HUES64 (cell line): ENCODE measurements around the gene MSMP.
A peak's percentile ranks its signal among the peaks of the same experiment; 100 is the strongest.

Experiments used
- H3K27ac ChIP-seq: 2 replicates; pipeline ENCODE4 v1.7.0; 2013; ENCODE audit warnings: low read depth, low read length, inconsistent platforms
- H3K27me3 ChIP-seq: 2 replicates; pipeline ENCODE4 v1.6.1; 2013; ENCODE audit warnings: mild to moderate bottlenecking, low read length; ENCODE audit not compliant: insufficient read depth
- H3K36me3 ChIP-seq: 2 replicates; pipeline ENCODE4 v1.6.1; 2013; ENCODE audit warnings: mild to moderate bottlenecking, low read length; ENCODE audit not compliant: insufficient read depth
- H3K4me1 ChIP-seq: 2 replicates; pipeline ENCODE4 v1.6.1; 2013; ENCODE audit warnings: mild to moderate bottlenecking, low read length, moderate library complexity; ENCODE audit not compliant: insufficient read depth
- H3K4me3 ChIP-seq: 2 replicates; pipeline ENCODE4 v1.5.1; 2013; ENCODE audit warnings: mild to moderate bottlenecking, low read length, moderate library complexity
- H3K9ac ChIP-seq: 2 replicates; pipeline ENCODE4 v1.6.1; 2013; ENCODE audit warnings: mild to moderate bottlenecking, low read depth, low read length
- H3K9me3 ChIP-seq: 2 replicates; pipeline ENCODE4 v1.6.1; 2013; ENCODE audit warnings: low read depth, low read length; ENCODE audit not compliant: insufficient read depth
- WGBS: fragments of 150-250, 120-280 bp; methylation state at CpG from one replicate; pipeline ENCODE4 v1.1.7; 2013; ENCODE audit warnings: missing lambda C conversion rate; 5-methylcytosine and 5-hydroxymethylcytosine counted together

Gene MSMP

DNA sequence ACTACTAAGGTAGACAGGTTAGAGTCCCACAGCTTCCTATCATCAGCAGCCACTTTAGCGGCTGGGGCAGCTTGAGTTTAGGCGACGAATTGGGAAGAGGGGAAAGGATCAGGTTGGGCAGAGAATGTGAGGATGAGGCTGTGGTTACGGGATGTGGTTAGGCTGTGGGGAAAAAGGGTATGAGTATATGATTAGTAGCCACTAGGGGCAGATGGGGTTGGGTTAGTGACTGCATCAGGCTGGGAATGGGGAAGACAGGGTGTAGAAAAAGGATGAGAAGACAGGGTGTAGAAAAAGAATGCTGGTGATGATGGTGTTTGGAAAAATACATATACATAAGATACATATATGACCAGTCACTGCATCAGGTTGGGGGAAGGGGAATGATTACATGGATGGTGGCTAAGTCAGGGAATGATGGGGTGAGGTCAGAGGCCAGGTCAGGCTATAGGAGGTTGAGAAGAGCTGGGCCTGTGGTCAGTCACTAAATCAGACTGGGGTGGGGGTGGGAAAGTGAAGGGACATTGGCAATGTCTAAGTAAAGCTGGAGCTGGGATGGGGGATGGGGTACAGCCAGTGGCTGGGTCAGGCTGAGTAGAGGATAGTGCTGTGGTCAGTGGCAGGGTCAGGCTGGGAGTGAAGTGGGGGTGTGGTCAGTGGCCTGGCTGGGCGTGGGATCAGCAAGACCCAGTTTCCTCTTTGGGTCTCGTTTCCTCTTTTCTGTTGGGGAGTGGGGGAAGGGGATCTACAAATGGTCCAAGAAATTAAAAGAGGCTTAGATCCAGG lies 24.2 kb downstream of the MSMP start:
- peaks cover 19% of the 10 kb centered on the region for H3K36me3 ChIP-seq
- H3K4me3 ChIP-seq, result peak overlapping the region; percentile 88
- WGBS, result 25% methylated on average over 6 of the region's 6 CpGs
- no peaks in the 10 kb centered on the region for H3K27me3 ChIP-seq
- H3K9me3 ChIP-seq, result no peaks in the 10 kb centered on the region
- H3K4me1 ChIP-seq, result peaks cover 54% of the 10 kb centered on the region
- peak overlapping the region; percentile 87; the same call in 1 of the 2 replicates for H3K27ac ChIP-seq
- H3K9ac ChIP-seq, result no peak overlapping the region; the same call in 1 of the 2 replicates

DNA sequence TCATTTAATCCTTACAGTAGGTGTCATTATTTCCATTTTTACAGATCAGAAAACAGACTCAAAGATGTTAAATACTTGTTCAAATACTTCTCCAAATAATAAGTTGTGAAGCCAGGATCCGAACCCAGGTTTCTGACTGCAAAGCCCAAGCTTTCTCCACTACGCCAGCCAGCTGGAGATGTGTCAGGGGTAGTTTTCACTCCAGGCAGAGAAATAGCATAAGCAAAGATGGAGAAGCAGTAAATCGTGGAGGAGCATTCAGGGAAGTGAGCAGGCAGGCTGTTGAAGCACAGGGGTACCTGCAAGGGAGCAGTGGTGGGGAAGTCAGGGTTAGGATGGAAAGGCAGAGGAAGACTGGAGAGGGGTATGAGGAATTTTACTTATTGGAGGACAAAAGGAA lies 25.0 kb downstream of the MSMP start:
- peaks cover 21% of the 10 kb centered on the region for H3K36me3 ChIP-seq
- H3K9ac ChIP-seq, result no peak overlapping the region; the same call in 1 of the 2 replicates
- H3K9me3 ChIP-seq, result no peaks in the 10 kb centered on the region
- peak overlapping the region; percentile 87 for H3K27ac ChIP-seq
- no peaks in the 10 kb centered on the region for H3K27me3 ChIP-seq
- peaks cover 54% of the 10 kb centered on the region for H3K4me1 ChIP-seq
- peak overlapping the region; percentile 88 for H3K4me3 ChIP-seq
- WGBS, result 80% methylated on average over 3 of the region's 3 CpGs

GRCh38 chr9:35728041-35728971 lies 25.8 kb downstream of the MSMP start:
- Histone ChIP-seq H3K4me3 (peak overlapping the region; percentile 88), H3K4me1 (peaks cover 50% of the 10 kb centered on the region), H3K27ac (peak overlapping the region; percentile 87), H3K9me3 (no peaks in the 10 kb centered on the region), H3K27me3 (no peaks in the 10 kb centered on the region), H3K9ac (peak overlapping the region; percentile 66; the same call in 1 of the 2 replicates), H3K36me3 (peaks cover 23% of the 10 kb centered on the region)
- 16% methylated on average over 10 of the region's 10 CpGs for WGBS

DNA sequence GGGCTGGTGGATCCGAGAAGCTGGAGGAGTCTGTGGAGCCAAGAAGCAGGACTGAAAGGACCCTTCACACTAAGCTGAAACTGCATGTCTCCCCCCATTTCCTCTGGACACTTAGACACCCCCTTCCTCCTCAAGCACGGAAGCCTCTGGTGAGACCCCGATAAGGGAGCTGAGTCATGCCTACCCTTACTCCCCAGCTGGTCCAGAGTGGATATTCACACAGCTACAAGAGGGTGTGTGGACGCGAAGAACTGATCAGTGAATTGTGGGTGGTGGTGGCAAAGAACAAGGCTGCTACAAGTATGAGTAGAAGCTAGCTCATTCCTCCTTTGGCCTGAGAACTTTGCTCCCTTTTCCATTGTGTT lies 26.4 kb downstream of the MSMP start:
- Histone ChIP-seq H3K27me3 (no peaks in the 10 kb centered on the region), H3K9ac (peak overlapping the region; percentile 64), H3K36me3 (peaks cover 27% of the 10 kb centered on the region), H3K27ac (peak overlapping the region; percentile 87), H3K4me1 (peaks cover 48% of the 10 kb centered on the region), H3K9me3 (no peaks in the 10 kb centered on the region), H3K4me3 (peak overlapping the region; percentile 88)
- 43% methylated on average over 5 of the region's 5 CpGs for WGBS

- peak overlapping the region; percentile 87 for H3K27ac ChIP-seq
- peaks cover 48% of the 10 kb centered on the region for H3K4me1 ChIP-seq
- H3K9me3 ChIP-seq, result no peaks in the 10 kb centered on the region
- 78% methylated on average over 3 of the region's 3 CpGs for WGBS
- H3K4me3 ChIP-seq, result no peak overlapping the region
- no peaks in the 10 kb centered on the region for H3K27me3 ChIP-seq
- peaks cover 34% of the 10 kb centered on the region for H3K36me3 ChIP-seq
- H3K9ac ChIP-seq, result peak overlapping the region; percentile 64; the same call in 1 of the 2 replicates
Observed at GRCh38 chr9:35726931-35727330, 27.1 kb downstream of the MSMP start.

GRCh38 chr9:35725362-35725761 lies 28.7 kb downstream of the MSMP start:
- no peaks in the 10 kb centered on the region for H3K27me3 ChIP-seq

DNA sequence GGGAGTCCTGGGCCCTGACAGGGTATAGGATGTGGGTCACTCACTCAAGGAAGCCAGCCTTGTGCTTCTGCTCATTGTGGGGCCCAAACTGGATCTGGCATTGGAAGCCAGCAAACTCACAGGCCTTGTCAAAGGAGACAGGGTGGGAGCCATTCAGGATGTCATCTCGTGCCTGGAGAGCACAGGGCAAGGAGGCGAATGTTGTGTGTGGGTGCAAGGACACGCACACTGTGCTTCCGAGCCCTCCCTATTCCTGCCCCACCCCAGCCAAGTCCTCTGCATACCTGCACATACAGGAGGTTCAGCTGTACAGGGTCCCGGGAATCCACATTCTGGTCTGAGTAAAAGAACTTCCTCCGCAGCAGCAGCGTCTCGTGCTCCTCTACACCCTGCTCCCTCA lies 30.2 kb downstream of the MSMP start:
- 96% methylated on average over 8 of the region's 8 CpGs for WGBS
- H3K36me3 ChIP-seq, result peaks cover 64% of the 10 kb centered on the region
- no peaks in the 10 kb centered on the region for H3K27me3 ChIP-seq
- H3K4me3 ChIP-seq, result no peak overlapping the region
- H3K9me3 ChIP-seq, result no peaks in the 10 kb centered on the region
- H3K27ac ChIP-seq, result no peak overlapping the region
- no peak overlapping the region for H3K9ac ChIP-seq
- H3K4me1 ChIP-seq, result peaks cover 24% of the 10 kb centered on the region

More at GRCh38 chr9:35725362-35725761, 28.7 kb downstream of the MSMP start:
- peaks cover 37% of the 10 kb centered on the region for H3K4me1 ChIP-seq
- no peak overlapping the region for H3K27ac ChIP-seq
- no peak overlapping the region for H3K9ac ChIP-seq
- no peak overlapping the region for H3K4me3 ChIP-seq
- H3K9me3 ChIP-seq, result no peaks in the 10 kb centered on the region
- H3K36me3 ChIP-seq, result peaks cover 50% of the 10 kb centered on the region
- 94% methylated on average over 11 of the region's 11 CpGs for WGBS

DNA sequence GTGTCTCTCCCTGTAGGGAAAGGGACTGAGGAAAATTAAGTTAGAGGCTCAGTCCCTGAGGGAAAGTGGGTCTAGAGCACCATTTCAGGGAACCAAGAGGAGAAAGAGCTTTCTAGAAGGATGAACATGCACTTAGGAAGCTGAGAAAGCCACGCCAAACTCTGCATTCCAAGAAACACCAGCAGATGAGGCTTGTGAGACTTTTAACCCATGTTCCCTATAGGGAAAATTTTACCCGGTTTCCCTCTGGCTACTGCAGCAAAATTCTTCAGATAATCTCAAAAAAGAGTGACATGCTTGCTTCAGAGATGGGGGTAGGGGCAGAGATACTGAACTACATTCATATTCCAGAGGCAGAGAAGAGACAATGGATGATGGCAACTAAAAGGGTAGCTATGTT lies 30.6 kb downstream of the MSMP start:
- Histone ChIP-seq H3K9ac (no peak overlapping the region), H3K9me3 (no peaks in the 10 kb centered on the region), H3K4me1 (peaks cover 19% of the 10 kb centered on the region), H3K36me3 (peaks cover 69% of the 10 kb centered on the region), H3K27me3 (no peaks in the 10 kb centered on the region), H3K4me3 (no peak overlapping the region), H3K27ac (no peak overlapping the region)
- 91% methylated on average over 2 of the region's 2 CpGs for WGBS

DNA sequence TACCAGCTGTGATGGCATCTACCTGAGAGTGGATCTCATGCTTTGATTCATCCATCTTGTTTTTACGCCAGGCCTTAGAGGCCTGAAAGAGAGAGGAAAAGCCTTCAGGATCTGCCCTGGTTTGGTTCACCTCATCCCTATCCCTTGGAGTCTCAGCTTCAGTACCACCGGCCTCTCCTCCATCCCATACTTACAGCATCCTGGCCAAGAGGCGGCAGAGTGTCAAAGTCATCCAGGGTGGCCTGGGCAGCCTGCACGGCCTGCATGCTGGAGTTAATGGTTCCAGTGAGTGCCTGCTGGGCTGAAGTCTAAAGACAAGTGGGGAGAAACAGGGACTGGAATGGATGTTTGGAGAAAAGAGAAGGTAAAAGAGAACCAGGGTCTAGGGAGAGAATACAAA lies 34.5 kb downstream of the MSMP start:
- Histone ChIP-seq H3K36me3 (peaks cover 97% of the 10 kb centered on the region), H3K9me3 (no peaks in the 10 kb centered on the region), H3K4me1 (no peaks in the 10 kb centered on the region), H3K27ac (no peak overlapping the region), H3K4me3 (no peak overlapping the region), H3K27me3 (no peaks in the 10 kb centered on the region), H3K9ac (no peak overlapping the region)
- WGBS, result 93% methylated on average over 4 of the region's 4 CpGs

GRCh38 chr9:35718721-35719511 lies 35.2 kb downstream of the MSMP start:
- H3K4me3 ChIP-seq, result no peak overlapping the region
- H3K27me3 ChIP-seq, result no peaks in the 10 kb centered on the region
- WGBS, result 96% methylated on average over 15 of the region's 15 CpGs
- H3K4me1 ChIP-seq, result no peaks in the 10 kb centered on the region
- H3K27ac ChIP-seq, result no peak overlapping the region
- peaks cover 97% of the 10 kb centered on the region for H3K36me3 ChIP-seq
- no peak overlapping the region for H3K9ac ChIP-seq
- H3K9me3 ChIP-seq, result no peaks in the 10 kb centered on the region
